Loucy (cell line): Measurements from ENCODE around the gene FAM222B.

Source experiments
- H2AFZ ChIP-seq: fragments of 200-600 bp; sonication (generic); 2 replicates; pipeline ENCODE4 v1.6.0; 2016; ENCODE audit warnings: antibody characterized with exemption, mild to moderate bottlenecking, low read length, moderate library complexity
- H3F3A ChIP-seq: fragments of 200-600 bp; 2 replicates; pipeline ENCODE4 v1.6.0; 2016; ENCODE audit warnings: antibody characterized with exemption, low read depth, mild to moderate bottlenecking
- H3K27me3 ChIP-seq: fragments of 200-600 bp; sonication (generic); 2 replicates; pipeline ENCODE4 v1.6.1; 2014; ENCODE audit warnings: low read length, mild to moderate bottlenecking; ENCODE audit not compliant: insufficient read depth, poor library complexity, severe bottlenecking
- H3K36me3 ChIP-seq: fragments of 200-600 bp; sonication (generic); 2 replicates; pipeline ENCODE4 v1.6.1; 2016; ENCODE audit warnings: low read length; ENCODE audit not compliant: insufficient read depth
- H3K4me1 ChIP-seq: fragments of 200-600 bp; sonication (generic); 2 replicates; pipeline ENCODE4 v1.5.1; 2014; ENCODE audit warnings: low read length, mild to moderate bottlenecking; ENCODE audit not compliant: insufficient read depth, poor library complexity, severe bottlenecking
- H3K4me2 ChIP-seq: fragments of 200-600 bp; sonication (generic); 2 replicates; pipeline ENCODE4 v1.6.0; 2014; ENCODE audit warnings: antibody characterized with exemption, low read length, low read depth, mild to moderate bottlenecking; ENCODE audit not compliant: poor library complexity, severe bottlenecking
- H3K4me3 ChIP-seq: fragments of 200-600 bp; sonication (generic); 2 replicates; pipeline ENCODE4 v1.5.1; 2014; ENCODE audit warnings: low read length, mild to moderate bottlenecking, mixed read lengths; ENCODE audit not compliant: poor library complexity, severe bottlenecking
- H3K79me2 ChIP-seq: fragments of 200-600 bp; sonication (generic); 2 replicates; pipeline ENCODE4 v1.6.1; 2014; ENCODE audit warnings: low read length; ENCODE audit not compliant: insufficient read depth
- H3K9ac ChIP-seq: fragments of 200-600 bp; sonication (generic); 2 replicates; pipeline ENCODE4 v1.6.0; 2014; ENCODE audit warnings: mild to moderate bottlenecking, low read depth, low read length, moderate library complexity; ENCODE audit not compliant: poor library complexity, severe bottlenecking
- H3K9me2 ChIP-seq: fragments of 200-600 bp; sonication (generic); replicated peaks from 2 replicates; pipeline ENCODE4 v1.6.1; 2016; ENCODE audit warnings: low read depth, low read length, mixed read lengths
- H3K9me3 ChIP-seq: fragments of 200-600 bp; sonication (generic); 2 replicates; pipeline ENCODE4 v1.6.1; 2014; ENCODE audit warnings: mild to moderate bottlenecking, antibody characterized with exemption, low read length, low read depth; ENCODE audit not compliant: insufficient read depth
- H4K20me1 ChIP-seq: fragments of 200-600 bp; sonication (generic); 2 replicates; pipeline ENCODE4 v1.6.0; 2014; ENCODE audit warnings: antibody characterized with exemption, low read length, mild to moderate bottlenecking; ENCODE audit not compliant: insufficient read depth, poor library complexity, severe bottlenecking
- CTCF ChIP-seq: fragments of 200-600 bp; sonication (generic); conservative IDR thresholded peaks from 2 replicates; pipeline ENCODE4 v1.5.1; 2014; ENCODE audit warnings: mild to moderate bottlenecking, antibody characterized with exemption, low read length
- EZH2phosphoT487 ChIP-seq: fragments of 200-600 bp; IDR thresholded peaks from 2 replicates; pipeline ENCODE4 v1.6.1; 2018; ENCODE audit warnings: antibody characterized with exemption, mild to moderate bottlenecking, moderate library complexity, borderline replicate concordance

FAM222B gene

GRCh38 chr17:28726226-28726626 is 116.4 kb downstream of the FAM222B start, which contains the start of gene TLCD1:
Gene TLCD1 (minus strand): TSS chr17:28726233. CDS start chr17:28726097, 136 bp downstream.
- peaks cover 40% of the 10 kb centered on the region; the same call in 1 of the 2 replicates for H3K36me3 ChIP-seq
- peaks cover 24% of the 10 kb centered on the region for H3K79me2 ChIP-seq
- peaks cover 35% of the 10 kb centered on the region for H4K20me1 ChIP-seq
- peak within 1 kb of the TSS; percentile 91 for H3K4me3 ChIP-seq
- no peak for TF ChIP-seq CTCF
- TF ChIP-seq EZH2phosphoT487, result no peak
- H3K4me1 ChIP-seq, result peaks cover 30% of the 10 kb centered on the region
- H3F3A ChIP-seq, result peaks cover 25% of the 10 kb centered on the region
- peak within 1 kb of the TSS; percentile 75 for H3K9ac ChIP-seq
- H3K9me2 ChIP-seq, result no peaks in the 10 kb centered on the region
- H2AFZ ChIP-seq, result peak within 1 kb of the TSS; percentile 62
- no peaks in the 10 kb centered on the region for H3K9me3 ChIP-seq
- peak within 1 kb of the TSS; percentile 100 for H3K4me2 ChIP-seq
- H3K27me3 ChIP-seq, result no peaks in the 10 kb centered on the region

- H3K4me2 ChIP-seq, result no peak overlapping the region
- H3K9ac ChIP-seq, result no peak overlapping the region
- peaks cover 40% of the 10 kb centered on the region for H4K20me1 ChIP-seq
- H2AFZ ChIP-seq, result no peak overlapping the region
- H3K9me2 ChIP-seq, result no peaks in the 10 kb centered on the region
- H3K36me3 ChIP-seq, result peaks cover 44% of the 10 kb centered on the region; the same call in 1 of the 2 replicates
- H3K4me1 ChIP-seq, result peaks cover 33% of the 10 kb centered on the region
- no peaks in the 10 kb centered on the region for H3K27me3 ChIP-seq
- H3F3A ChIP-seq, result peaks cover 25% of the 10 kb centered on the region
- TF ChIP-seq EZH2phosphoT487 (no peak), CTCF (no peak)
- no peaks in the 10 kb centered on the region for H3K9me3 ChIP-seq
- peaks cover 29% of the 10 kb centered on the region for H3K79me2 ChIP-seq
- H3K4me3 ChIP-seq, result no peak overlapping the region
Observed at GRCh38 chr17:28725660-28726225, 116.8 kb downstream of the FAM222B start.

DNA sequence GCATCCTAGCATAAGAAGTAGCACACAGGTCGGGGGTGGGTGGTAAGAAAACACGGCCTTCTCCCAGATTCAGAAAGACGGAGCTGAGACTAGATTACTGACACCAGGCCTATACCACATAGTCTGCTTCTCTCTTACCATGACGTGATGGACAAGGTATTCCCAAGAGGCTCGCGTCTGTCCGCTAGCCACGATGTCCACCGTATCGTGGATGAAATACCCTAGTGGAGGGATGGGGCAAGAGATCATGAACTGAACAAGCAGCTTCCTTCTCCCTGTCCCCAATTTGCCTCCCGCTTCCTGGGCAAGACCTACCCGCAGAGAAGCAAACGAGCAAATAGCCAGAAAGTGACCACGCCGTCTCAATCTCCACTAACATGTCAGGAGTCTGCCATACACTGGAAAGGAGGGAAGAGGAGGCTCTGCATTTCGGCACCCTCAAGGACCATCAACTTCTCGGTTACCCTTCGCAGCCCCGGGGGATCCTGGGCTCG is 117.4 kb downstream of the FAM222B start:
- no peaks in the 10 kb centered on the region for H3K9me3 ChIP-seq
- H3K79me2 ChIP-seq, result peaks cover 34% of the 10 kb centered on the region
- H3K4me3 ChIP-seq, result no peak overlapping the region
- no peak for TF ChIP-seq EZH2phosphoT487
- TF ChIP-seq CTCF, result no peak
- no peaks in the 10 kb centered on the region for H3K9me2 ChIP-seq
- H3K27me3 ChIP-seq, result peaks cover 4% of the 10 kb centered on the region
- H2AFZ ChIP-seq, result no peak overlapping the region
- H4K20me1 ChIP-seq, result peaks cover 45% of the 10 kb centered on the region
- peaks cover 25% of the 10 kb centered on the region for H3F3A ChIP-seq
- H3K9ac ChIP-seq, result no peak overlapping the region
- peaks cover 47% of the 10 kb centered on the region; the same call in 1 of the 2 replicates for H3K36me3 ChIP-seq
- H3K4me2 ChIP-seq, result no peak overlapping the region
- peaks cover 33% of the 10 kb centered on the region for H3K4me1 ChIP-seq
